WERI-Rb-1 (cell line): Measurements from ENCODE around the gene ERGIC1.

Experiments
- DNase-seq: peaks from one replicate; pipeline ENCODE4 v3.0.0-alpha.2; 2020
- H3K27ac ChIP-seq: fragments of 250-450 bp; sonication (Bioruptor Pico); 2 replicates; pipeline ENCODE4 v1.5.1; 2020; ENCODE audit warnings: mild to moderate bottlenecking, moderate library complexity
- H3K27me3 ChIP-seq: fragments of 250-450 bp; sonication (Bioruptor Pico); 2 replicates; pipeline ENCODE4 v1.5.1; 2021; ENCODE audit warnings: mild to moderate bottlenecking, low read depth, moderate library complexity; ENCODE audit not compliant: insufficient read depth, severe bottlenecking
- H3K36me3 ChIP-seq: fragments of 250-450 bp; sonication (Bioruptor Pico); 2 replicates; pipeline ENCODE4 v1.5.1; 2020; ENCODE audit warnings: mild to moderate bottlenecking, moderate library complexity
- H3K4me3 ChIP-seq: 2 replicates; pipeline ENCODE4 v1.5.1; 2011; ENCODE audit warnings: low read depth, mild to moderate bottlenecking, control low read depth, low read length
- H3K9me3 ChIP-seq: fragments of 250-450 bp; sonication (Bioruptor Pico); 2 replicates; pipeline ENCODE4 v1.5.1; 2021; ENCODE audit warnings: mild to moderate bottlenecking, moderate library complexity; ENCODE audit not compliant: severe bottlenecking
- TF ChIP-seq, protein P1 (sequence below): IDR thresholded peaks from 2 replicates; pipeline ENCODE4 v1.5.1; 2011; ENCODE audit warnings: low read depth, mild to moderate bottlenecking, control low read depth, inconsistent platforms, low read length

Gene ERGIC1

DNA sequence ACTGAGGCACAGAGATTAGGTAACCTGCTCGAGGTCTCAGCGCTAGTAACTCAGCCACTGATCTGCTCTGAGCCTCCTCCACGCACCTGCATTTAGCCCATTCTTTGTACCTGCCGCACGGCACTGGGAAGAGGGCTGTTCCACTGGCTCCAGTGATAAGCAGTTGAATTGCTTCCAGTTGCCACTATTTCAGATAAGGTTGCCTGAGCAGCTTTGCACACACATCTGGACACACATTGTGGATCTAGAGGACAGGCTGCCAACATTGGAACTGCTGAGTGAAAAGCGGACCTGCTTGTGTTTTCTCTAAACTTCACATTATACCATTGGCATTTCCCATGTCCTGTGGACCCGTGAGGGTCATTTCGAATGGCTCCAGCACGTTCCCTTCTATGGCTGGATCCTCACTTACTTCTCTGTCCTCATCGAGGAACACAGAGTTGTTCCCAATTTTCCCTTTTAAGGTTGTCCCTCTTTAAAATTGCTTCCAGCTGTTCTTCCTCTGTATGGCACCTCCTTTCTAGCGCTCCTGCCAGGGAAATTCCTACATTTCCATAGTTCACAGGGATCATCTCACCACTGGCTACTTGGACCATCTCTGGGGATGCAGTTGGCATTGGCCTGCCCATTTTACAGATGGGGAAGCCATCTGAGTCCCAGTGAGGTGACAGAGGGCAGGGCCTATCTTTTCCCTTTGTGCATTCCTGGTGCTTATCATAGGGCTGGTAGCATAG lies 79.2 kb downstream of the ERGIC1 start:
- H3K4me3 ChIP-seq = no peak overlapping the region
- DNase-seq = no peak
- H3K27ac ChIP-seq = no peak overlapping the region
- peaks cover 12% of the 10 kb centered on the region for H3K36me3 ChIP-seq
- TF ChIP-seq, protein P1, sequence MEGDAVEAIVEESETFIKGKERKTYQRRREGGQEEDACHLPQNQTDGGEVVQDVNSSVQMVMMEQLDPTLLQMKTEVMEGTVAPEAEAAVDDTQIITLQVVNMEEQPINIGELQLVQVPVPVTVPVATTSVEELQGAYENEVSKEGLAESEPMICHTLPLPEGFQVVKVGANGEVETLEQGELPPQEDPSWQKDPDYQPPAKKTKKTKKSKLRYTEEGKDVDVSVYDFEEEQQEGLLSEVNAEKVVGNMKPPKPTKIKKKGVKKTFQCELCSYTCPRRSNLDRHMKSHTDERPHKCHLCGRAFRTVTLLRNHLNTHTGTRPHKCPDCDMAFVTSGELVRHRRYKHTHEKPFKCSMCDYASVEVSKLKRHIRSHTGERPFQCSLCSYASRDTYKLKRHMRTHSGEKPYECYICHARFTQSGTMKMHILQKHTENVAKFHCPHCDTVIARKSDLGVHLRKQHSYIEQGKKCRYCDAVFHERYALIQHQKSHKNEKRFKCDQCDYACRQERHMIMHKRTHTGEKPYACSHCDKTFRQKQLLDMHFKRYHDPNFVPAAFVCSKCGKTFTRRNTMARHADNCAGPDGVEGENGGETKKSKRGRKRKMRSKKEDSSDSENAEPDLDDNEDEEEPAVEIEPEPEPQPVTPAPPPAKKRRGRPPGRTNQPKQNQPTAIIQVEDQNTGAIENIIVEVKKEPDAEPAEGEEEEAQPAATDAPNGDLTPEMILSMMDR = no peak
- no peaks in the 10 kb centered on the region for H3K27me3 ChIP-seq
- H3K9me3 ChIP-seq = no peaks in the 10 kb centered on the region

DNA sequence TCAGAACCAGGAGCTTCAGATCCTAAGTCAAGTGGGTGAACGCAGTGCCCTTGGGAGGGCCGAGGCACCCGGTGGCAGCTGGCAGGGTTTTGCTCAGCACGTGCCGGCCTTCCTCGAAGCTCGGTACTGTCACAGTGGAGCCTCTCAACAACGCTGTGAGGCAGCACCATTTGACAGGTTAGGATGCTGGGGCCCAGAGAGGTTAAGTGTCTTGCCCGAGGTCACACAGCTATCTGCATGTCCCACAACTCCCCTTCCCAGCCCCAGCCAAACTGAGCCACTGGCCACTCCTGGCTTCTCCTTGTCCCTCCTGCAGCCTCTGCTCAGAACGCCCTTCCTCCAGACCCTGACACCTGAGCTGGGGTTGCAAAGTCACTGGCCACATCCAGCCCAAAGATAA lies 81.5 kb downstream of the ERGIC1 start:
- Histone ChIP-seq H3K27ac (no peak overlapping the region), H3K9me3 (no peaks in the 10 kb centered on the region), H3K36me3 (peaks cover 10% of the 10 kb centered on the region), H3K27me3 (no peaks in the 10 kb centered on the region), H3K4me3 (no peak overlapping the region)
- DNase-seq = no peak
- TF ChIP-seq, protein P1 = no peak

DNA sequence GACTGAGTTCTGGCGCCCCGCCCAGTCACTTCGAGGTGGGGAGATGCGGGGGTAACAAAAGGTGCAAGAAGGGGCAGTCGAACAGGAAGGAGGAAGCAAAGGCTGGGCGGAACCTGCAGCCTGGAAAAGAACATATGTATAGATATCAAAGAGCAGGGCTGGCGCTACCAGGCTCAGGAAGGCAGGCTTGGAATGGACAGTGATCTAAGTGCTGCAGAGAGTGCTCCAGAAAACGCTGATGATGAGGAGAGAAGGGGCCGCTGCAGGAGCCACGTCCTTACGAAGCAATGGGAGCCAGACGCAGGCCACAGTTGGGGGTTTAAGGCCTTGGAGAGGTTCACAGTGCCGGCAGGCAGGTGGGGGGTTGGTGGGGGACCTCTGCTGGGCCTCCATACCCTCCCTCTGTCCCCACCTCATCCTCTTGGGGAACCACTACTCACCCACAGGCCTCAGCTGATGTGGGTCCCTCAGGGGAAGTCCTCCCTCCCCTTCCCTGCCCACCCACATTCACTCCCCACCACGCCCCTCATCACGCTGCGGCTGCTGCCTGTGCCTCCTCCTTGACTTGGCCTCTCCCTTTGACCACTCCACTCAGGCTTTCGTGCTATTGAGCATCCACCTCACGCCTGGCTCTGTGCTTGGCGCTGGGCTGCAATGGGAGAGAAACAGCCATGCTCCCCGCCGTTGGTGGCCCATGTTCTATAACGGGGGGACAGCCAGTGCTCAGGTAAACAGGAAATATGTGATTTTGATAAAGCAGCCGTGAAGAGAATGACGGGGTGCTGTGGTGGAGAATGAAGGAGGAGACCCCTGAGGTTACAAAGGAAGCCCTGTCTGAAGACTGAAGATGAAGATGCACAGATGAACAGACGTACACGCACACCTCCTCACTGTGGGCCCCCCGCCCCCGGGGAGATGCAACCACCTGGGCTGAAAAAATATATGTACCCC lies 84.6 kb downstream of the ERGIC1 start:
- DNase-seq = no peak
- Histone ChIP-seq H3K27me3 (no peaks in the 10 kb centered on the region), H3K4me3 (no peak overlapping the region), H3K9me3 (no peaks in the 10 kb centered on the region), H3K36me3 (peaks cover 4% of the 10 kb centered on the region; the same call in 1 of the 2 replicates), H3K27ac (no peak overlapping the region)
- TF ChIP-seq, protein P1 = no peak

DNA sequence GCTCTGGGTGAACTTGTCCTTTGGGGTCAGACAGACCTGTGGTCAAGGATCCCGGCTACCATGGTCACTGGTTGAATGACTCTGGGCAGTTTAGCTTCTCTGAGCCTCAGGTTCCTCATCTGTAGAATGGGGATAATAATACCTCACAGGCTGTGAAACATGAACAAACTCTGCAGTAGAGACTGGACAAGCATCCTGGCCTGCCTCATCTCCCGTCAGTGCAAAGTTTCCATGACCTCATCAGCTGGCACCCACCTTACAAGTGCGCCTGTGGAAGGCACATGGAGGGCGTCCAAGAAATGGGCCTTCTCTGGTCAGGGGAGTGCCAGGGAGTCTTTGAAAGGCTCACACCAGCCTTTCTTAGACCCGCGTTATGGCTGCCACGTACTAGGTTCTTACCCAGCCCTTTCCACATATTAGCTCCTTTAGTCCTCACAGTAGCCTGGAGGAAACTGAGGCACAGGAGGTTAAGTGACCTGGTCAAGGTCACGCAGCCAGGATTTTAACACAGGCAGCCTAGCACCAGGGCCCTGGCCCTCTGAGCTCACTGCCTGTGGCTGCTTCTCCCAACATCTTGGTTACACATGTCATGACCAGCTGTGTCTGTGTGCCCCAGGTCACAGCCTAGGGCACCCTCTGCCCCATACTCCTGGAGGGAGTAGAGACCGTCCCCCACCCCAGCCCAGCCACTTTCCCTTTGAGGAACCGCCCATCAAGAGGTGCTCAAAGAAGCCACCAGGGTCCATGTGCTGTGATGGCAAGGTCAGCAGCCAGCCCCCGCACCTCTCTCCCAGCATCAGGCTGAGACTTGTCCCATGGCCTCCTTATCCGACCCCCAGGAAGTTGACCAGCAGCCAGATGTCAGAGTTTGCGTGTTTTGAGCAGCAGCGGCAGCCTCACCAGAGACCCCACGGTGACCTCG lies 85.7 kb downstream of the ERGIC1 start:
- TF ChIP-seq, protein P1 = no peak
- DNase-seq = no peak
- Histone ChIP-seq H3K36me3 (peaks cover 4% of the 10 kb centered on the region; the same call in 1 of the 2 replicates), H3K9me3 (no peaks in the 10 kb centered on the region), H3K27ac (no peak overlapping the region), H3K4me3 (no peak overlapping the region), H3K27me3 (no peaks in the 10 kb centered on the region)

DNA sequence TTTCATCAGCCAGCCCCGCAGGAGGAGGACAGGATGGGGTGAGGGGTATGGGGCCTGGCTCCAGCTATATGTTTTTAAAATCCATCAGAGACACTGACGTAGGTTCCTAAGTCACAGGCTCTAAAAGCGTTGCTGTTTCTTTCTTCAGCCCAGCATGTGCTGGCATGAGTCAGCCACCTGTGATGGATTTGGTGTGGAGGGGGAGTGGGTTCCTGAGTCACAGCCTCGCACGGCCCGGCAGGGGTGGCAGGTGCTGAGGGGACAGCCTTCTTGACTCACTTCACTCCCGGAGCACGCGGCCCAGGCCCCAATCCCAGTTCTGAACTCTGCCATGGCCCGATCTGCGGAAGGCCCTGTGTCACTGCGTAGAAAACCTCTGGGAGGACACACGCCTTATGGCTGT lies 86.4 kb downstream of the ERGIC1 start:
- H3K9me3 ChIP-seq = no peaks in the 10 kb centered on the region
- H3K27ac ChIP-seq = no peak overlapping the region
- TF ChIP-seq, protein P1 = no peak
- no peaks in the 10 kb centered on the region for H3K27me3 ChIP-seq
- peaks cover 4% of the 10 kb centered on the region; the same call in 1 of the 2 replicates for H3K36me3 ChIP-seq
- no peak overlapping the region for H3K4me3 ChIP-seq
- no peak for DNase-seq
